IPS DF 6.9 (cell line): Measurements from ENCODE around the gene GVQW3.

Source experiments
- DNase-seq: peaks from one replicate; pipeline ENCODE4 v3.0.0-alpha.2; 2013; ENCODE audit warnings: low read depth, low spot score
- H3K27ac ChIP-seq: one replicate; pipeline ENCODE4 v1.5.1; 2013; ENCODE audit warnings: low read length, control low read depth
- H3K27me3 ChIP-seq: 2 replicates; pipeline ENCODE4 v1.6.1; 2013; ENCODE audit warnings: mild to moderate bottlenecking, low read length; ENCODE audit not compliant: control insufficient read depth, insufficient read depth
- H3K36me3 ChIP-seq: 2 replicates; pipeline ENCODE4 v1.6.1; 2013; ENCODE audit warnings: low read length; ENCODE audit not compliant: control insufficient read depth, insufficient read depth
- H3K4me1 ChIP-seq: 2 replicates; pipeline ENCODE4 v1.6.1; 2013; ENCODE audit warnings: low read length; ENCODE audit not compliant: control insufficient read depth, insufficient read depth
- H3K4me3 ChIP-seq: 2 replicates; pipeline ENCODE4 v1.5.1; 2013; ENCODE audit warnings: mild to moderate bottlenecking, low read length
- H3K9me3 ChIP-seq: 2 replicates; pipeline ENCODE4 v1.6.1; 2013; ENCODE audit warnings: low read length, inconsistent platforms; ENCODE audit not compliant: control insufficient read depth, insufficient read depth
- WGBS: extraction: QIAGEN DNeasy Blood & Tissue Kit; methylation state at CpG from one replicate; pipeline ENCODE4 v1.1.7; 2013; ENCODE audit warnings: mixed read lengths, missing lambda C conversion rate; ENCODE audit not compliant: insufficient read length, insufficient coverage; 5-methylcytosine and 5-hydroxymethylcytosine counted together

GVQW3 gene

GRCh38 chr11:76444065-76444383 lies 62.9 kb downstream of the GVQW3 start:
- Histone ChIP-seq H3K36me3 (no peaks in the 10 kb centered on the region), H3K4me3 (peak overlapping the region; percentile 90), H3K4me1 (no peaks in the 10 kb centered on the region), H3K27ac (no peak overlapping the region), H3K9me3 (no peaks in the 10 kb centered on the region), H3K27me3 (no peaks in the 10 kb centered on the region)
- WGBS, result no CpG with 5 or more reads among the region's 10 CpGs
- DNase-seq, result no peak

GRCh38 chr11:76444384-76445120 lies 63.4 kb downstream of the GVQW3 start, which contains the start of gene EMSY:
Gene EMSY, plus strand, starts transcription at chr11:76445018. Its CDS starts 1,921 bp downstream, at chr11:76446939.
- Histone ChIP-seq H3K9me3 (no peaks in the 10 kb centered on the region), H3K27ac (no peak within 1 kb of the TSS), H3K27me3 (no peaks in the 10 kb centered on the region), H3K4me1 (no peaks in the 10 kb centered on the region), H3K36me3 (no peaks in the 10 kb centered on the region), H3K4me3 (peak within 1 kb of the TSS; percentile 90)
- peak; percentile 99 for DNase-seq
- WGBS, result no CpG with 5 or more reads among the region's 53 CpGs

GRCh38 chr11:76445121-76446084 lies 64.3 kb downstream of the GVQW3 start:
- Histone ChIP-seq H3K9me3 (no peaks in the 10 kb centered on the region), H3K27me3 (no peaks in the 10 kb centered on the region), H3K4me1 (no peaks in the 10 kb centered on the region), H3K36me3 (no peaks in the 10 kb centered on the region), H3K27ac (no peak overlapping the region), H3K4me3 (peak overlapping the region; percentile 90)
- no peak for DNase-seq
- no CpG with 5 or more reads among the region's 56 CpGs for WGBS

GRCh38 chr11:76448506-76448905 lies 67.4 kb downstream of the GVQW3 start:
- H3K27ac ChIP-seq, result no peak overlapping the region
- no CpG with 5 or more reads among the region's 2 CpGs for WGBS
- H3K36me3 ChIP-seq, result no peaks in the 10 kb centered on the region
- H3K27me3 ChIP-seq, result no peaks in the 10 kb centered on the region
- DNase-seq, result no peak
- no peaks in the 10 kb centered on the region for H3K9me3 ChIP-seq
- no peak overlapping the region for H3K4me3 ChIP-seq
- peaks cover 2% of the 10 kb centered on the region; the same call in 1 of the 2 replicates for H3K4me1 ChIP-seq

- Histone ChIP-seq H3K4me3 (no peak overlapping the region), H3K27me3 (no peaks in the 10 kb centered on the region), H3K9me3 (no peaks in the 10 kb centered on the region), H3K4me1 (peaks cover 2% of the 10 kb centered on the region; the same call in 1 of the 2 replicates), H3K36me3 (no peaks in the 10 kb centered on the region), H3K27ac (no peak overlapping the region)
- no peak for DNase-seq
- WGBS, result no CpG with 5 or more reads among the region's 6 CpGs
Observed at GRCh38 chr11:76453248-76453647, 72.1 kb downstream of the GVQW3 start.

GRCh38 chr11:76455331-76455730 lies 74.2 kb downstream of the GVQW3 start:
- Histone ChIP-seq H3K27ac (no peak overlapping the region), H3K27me3 (no peaks in the 10 kb centered on the region), H3K4me3 (no peak overlapping the region), H3K36me3 (peaks cover 3% of the 10 kb centered on the region; the same call in 1 of the 2 replicates), H3K9me3 (no peaks in the 10 kb centered on the region), H3K4me1 (peaks cover 2% of the 10 kb centered on the region; the same call in 1 of the 2 replicates)
- peak; percentile 73 for DNase-seq
- WGBS, result no CpG with 5 or more reads among the region's 2 CpGs

- H3K9me3 ChIP-seq, result no peaks in the 10 kb centered on the region
- H3K27ac ChIP-seq, result no peak overlapping the region
- peaks cover 3% of the 10 kb centered on the region; the same call in 1 of the 2 replicates for H3K36me3 ChIP-seq
- no peaks in the 10 kb centered on the region for H3K27me3 ChIP-seq
- no peak for DNase-seq
- peaks cover 2% of the 10 kb centered on the region; the same call in 1 of the 2 replicates for H3K4me1 ChIP-seq
- no peak overlapping the region for H3K4me3 ChIP-seq
Observed at GRCh38 chr11:76455931-76456330, 74.8 kb downstream of the GVQW3 start.

- peaks cover 2% of the 10 kb centered on the region; the same call in 1 of the 2 replicates for H3K4me1 ChIP-seq
- WGBS, result no CpG with 5 or more reads among the region's 2 CpGs
Observed at GRCh38 chr11:76456571-76456970, 75.4 kb downstream of the GVQW3 start.

More at GRCh38 chr11:76456571-76456970, 75.4 kb downstream of the GVQW3 start:
- no peaks in the 10 kb centered on the region for H3K9me3 ChIP-seq
- no peak overlapping the region for H3K4me3 ChIP-seq
- H3K27ac ChIP-seq, result no peak overlapping the region
- peaks cover 3% of the 10 kb centered on the region; the same call in 1 of the 2 replicates for H3K36me3 ChIP-seq
- DNase-seq, result no peak
- H3K27me3 ChIP-seq, result no peaks in the 10 kb centered on the region
